ENCODE data around the gene KRT8. TPM values are rescaled to one million over a fixed set of nuclear protein-coding genes. Genes with fewer than 3 reads are reported as not detected.
A peak's percentile ranks its signal among the peaks of the same experiment; 100 is the strongest.

Gene KRT8
- polyA plus RNA-seq, 1 of the 3 experiments (the other 2 are of a cell fraction), result 49.4 TPM

- TF ChIP-seq CTCF (IDR thresholded peaks at IDR 0.05), result peak; percentile 78
- no peak for TF ChIP-seq TEAD4 (IDR thresholded peaks at IDR 0.05; ENCODE audit: borderline replicate concordance, insufficient read depth)
- no peak for TF ChIP-seq FOXM1 (IDR thresholded peaks at IDR 0.05; ENCODE audit: low read depth)
- no peak for TF ChIP-seq MAX (IDR thresholded peaks at IDR 0.05; ENCODE audit: low read depth)
- no peak for TF ChIP-seq YY1 (IDR thresholded peaks at IDR 0.05; ENCODE audit: low read depth)
- no peak for TF ChIP-seq IRF3 (IDR thresholded peaks at IDR 0.05; ENCODE audit: low read depth, low read length)
- no peak for TF ChIP-seq TCF12 (IDR thresholded peaks at IDR 0.05)
- TF ChIP-seq REST (IDR thresholded peaks at IDR 0.05; ENCODE audit: low read depth, low read length), result no peak
- TF ChIP-seq RAD21 (IDR thresholded peaks at IDR 0.05; ENCODE audit: low read length), result peak; percentile 69
Observed at GRCh38 chr12:52865090-52865944, 39.6 kb downstream of the KRT8 start (continued).

GRCh38 chr12:52862023-52862422 is 42.9 kb downstream of the KRT8 start:
- Histone ChIP-seq H3K27me3 (ENCODE audit: insufficient read depth) (peaks cover 24% of the 10 kb centered on the region; the same call in 1 of the 2 replicates), H4K20me1 (ENCODE audit: insufficient read depth) (no peaks in the 10 kb centered on the region), H3K4me3 (ENCODE audit: low read depth in 2 of 2, low read length in 1 of 2) (no peak overlapping the region), H3K4me1 (ENCODE audit: control insufficient read depth in 1 of 2, insufficient read depth in 2 of 2, low read depth in 1 of 2, low read length in 1 of 2) (no peaks in the 10 kb centered on the region), H2AFZ (ENCODE audit: low read depth) (no peak overlapping the region), H3K9ac (no peak overlapping the region), H3K9me2 (no peaks in the 10 kb centered on the region), H3K79me2 (ENCODE audit: insufficient read depth) (no peaks in the 10 kb centered on the region), H3K36me3 (replicated peaks in 1 of 2; ENCODE audit: control insufficient read depth in 1 of 2, insufficient read depth in 2 of 2, low read length in 1 of 2) (no peaks in the 10 kb centered on the region), H3K27ac (ENCODE audit: low read depth in 2 of 2, low read length in 1 of 2) (no peak overlapping the region), H3F3A (replicated peaks; ENCODE audit: insufficient read depth) (peaks cover 3% of the 10 kb centered on the region), H3K4me2 (no peak overlapping the region), H3K9me3 (no peaks in the 10 kb centered on the region)
- POLR2A ChIA-PET, result no interaction called here
- 40% methylated on average over 2 of the region's 2 CpGs for WGBS (ENCODE audit: low lambda C conversion rate)
- no peak for DNase-seq
- CTCF ChIA-PET, result interaction anchor here (1.3 kb wide), 1 partner anchor 18 kb away, joined by 6 read pairs; no protein-coding TSS in a partner anchor
- no peak for TF ChIP-seq GABPA (IDR thresholded peaks at IDR 0.05; ENCODE audit: low read depth)
- TF ChIP-seq POLR2AphosphoS5 (IDR thresholded peaks at IDR 0.05; ENCODE audit: low read depth, low read length), result no peak
- no peak for TF ChIP-seq RAD21 (IDR thresholded peaks at IDR 0.05; ENCODE audit: low read length)
- TF ChIP-seq PBX3 (IDR thresholded peaks at IDR 0.05), result no peak
- TF ChIP-seq REST (IDR thresholded peaks at IDR 0.05; ENCODE audit: low read depth, low read length), result no peak
- TF ChIP-seq NRF1 (IDR thresholded peaks at IDR 0.05; ENCODE audit: low read depth, low read length), result no peak
- no peak for TF ChIP-seq TAF1 (IDR thresholded peaks at IDR 0.05; ENCODE audit: borderline replicate concordance, low read depth, low read length)
- no peak for TF ChIP-seq SIN3A (IDR thresholded peaks at IDR 0.05; ENCODE audit: borderline replicate concordance, low read depth, low read length)
- TF ChIP-seq EP300 (IDR thresholded peaks at IDR 0.05; ENCODE audit: borderline replicate concordance in 1 of 2, low read depth in 1 of 2, low read length in 1 of 2), result no peak
- no peak for TF ChIP-seq RXRA (IDR thresholded peaks at IDR 0.05; ENCODE audit: borderline replicate concordance, low read depth)
- no peak for TF ChIP-seq EZH2phosphoT487 (IDR thresholded peaks at IDR 0.05; ENCODE audit: borderline replicate concordance, low read depth)

Measured in SK-N-SH (cell line).